Suprapubic skin (tissue), 4 donors: Measurements from ENCODE around the gene CAMKV. TPM values are rescaled to one million over a fixed set of nuclear protein-coding genes. Genes with fewer than 3 reads are reported as not detected.
A peak's percentile ranks its signal among the peaks of the same experiment; 100 is the strongest.

Experiments
- DNase-seq, 2 donors: peaks; one replicate each; pipeline ENCODE4 v3.0.0-alpha.2; 2019; ENCODE audit warnings: low spot score in 2 of 2
- H3K27ac ChIP-seq: fragments of 200-600 bp; sonication (generic); one replicate; pipeline ENCODE4 v1.5.1; 2019
- H3K27me3 ChIP-seq: fragments of 200-600 bp; sonication (generic); one replicate; pipeline ENCODE4 v1.5.1; 2019
- H3K36me3 ChIP-seq: fragments of 200-600 bp; sonication (generic); one replicate; pipeline ENCODE4 v1.5.1; 2019
- H3K4me1 ChIP-seq: fragments of 200-600 bp; sonication (generic); one replicate; pipeline ENCODE4 v1.5.1; 2019
- H3K4me3 ChIP-seq: fragments of 200-600 bp; sonication (generic); one replicate; pipeline ENCODE4 v1.5.1; 2019; ENCODE audit warnings: mild to moderate bottlenecking
- H3K9me3 ChIP-seq: fragments of 200-600 bp; sonication (generic); one replicate; pipeline ENCODE4 v1.5.1; 2019
- CTCF ChIP-seq, 2 donors: fragments of 200-600 bp in 1 of 2; fragments of 450-650 bp in 1 of 2; sonication (generic) in 1 of 2; IDR thresholded peaks; one replicate each; pipeline ENCODE4 v1.5.1; 2016 to 2019; ENCODE audit warnings: antibody characterized with exemption in 2 of 2, mild to moderate bottlenecking in 1 of 2, moderate library complexity in 1 of 2
- EP300 ChIP-seq: sonication (generic); formaldehyde crosslinking; IDR thresholded peaks from one replicate; pipeline ENCODE4 v1.6.1; 2017; ENCODE audit warnings: antibody characterized with exemption
- POLR2A ChIP-seq, 2 donors: fragments of 450-650 bp; IDR thresholded peaks; one replicate each; pipeline ENCODE4 v1.6.1; 2017; ENCODE audit warnings: antibody characterized with exemption in 2 of 2, mild to moderate bottlenecking in 2 of 2, moderate library complexity in 2 of 2
- POLR2AphosphoS5 ChIP-seq, 3 donors: sonication (generic); formaldehyde crosslinking; IDR thresholded peaks; one replicate each; pipeline ENCODE4 v1.6.1; 2017; ENCODE audit warnings: antibody characterized with exemption in 3 of 3
- WGBS: methylation state at CpG from one replicate; pipeline ENCODE4 v1.1.5; 2018; 5-methylcytosine and 5-hydroxymethylcytosine counted together
- total RNA-seq, 4 donors: library from RNA; depleted of rRNA; stranded (reverse); fragments of >200 nt; gene quantifications; one replicate each; pipeline ENCODE4 v1.1.0, GENCODE V29; 2016

Gene CAMKV
- total RNA-seq, 4 donors from 2014 or later = 2.0 TPM; not detected in 3

DNA sequence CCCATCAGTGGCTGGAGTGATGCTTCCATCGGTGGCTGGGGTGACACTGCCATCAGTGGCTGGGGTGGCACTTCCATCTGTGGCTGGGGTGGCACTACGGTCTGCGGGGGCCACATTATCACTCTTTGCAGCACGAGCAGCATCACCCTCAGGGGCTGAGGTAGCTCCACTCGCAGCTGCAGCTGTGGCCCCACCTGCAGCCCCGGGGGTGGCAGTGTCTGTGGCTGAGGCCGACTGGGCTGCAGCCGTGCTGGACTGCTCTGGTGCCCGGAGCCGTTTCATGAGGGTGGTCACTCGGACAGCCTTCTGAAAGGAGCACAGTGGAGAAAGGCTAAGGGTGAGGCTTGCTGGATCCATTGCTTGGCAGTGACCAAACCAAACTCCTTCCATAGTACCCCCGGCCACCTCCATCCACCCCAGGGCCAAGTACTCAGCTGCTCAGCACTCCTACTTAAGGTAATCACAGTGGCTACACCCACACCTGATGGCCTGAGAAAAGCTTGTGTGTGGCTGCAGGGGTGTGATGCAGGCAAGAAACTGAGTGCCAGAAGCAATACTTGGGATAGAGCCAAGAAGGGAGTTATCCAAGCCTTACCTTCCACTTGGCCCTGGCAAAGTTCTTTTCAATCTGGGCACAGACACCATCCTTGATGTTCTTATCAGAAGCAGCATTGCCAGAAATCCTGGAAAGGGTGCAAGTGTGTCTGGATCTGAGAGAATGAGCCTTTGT is 10.0 kb downstream of the CAMKV start:
- TF ChIP-seq EP300 (no peak), CTCF (IDR thresholded peaks at IDR 0.05) (no peak), POLR2AphosphoS5 (IDR thresholded peaks at IDR 0.05) (no peak), POLR2A (IDR thresholded peaks at IDR 0.05) (no peak)
- Histone ChIP-seq H3K36me3 (no peaks in the 10 kb centered on the region), H3K27me3 (peaks cover 7% of the 10 kb centered on the region), H3K27ac (no peak overlapping the region), H3K4me1 (peaks cover 14% of the 10 kb centered on the region), H3K4me3 (no peak overlapping the region), H3K9me3 (no peaks in the 10 kb centered on the region)
- DNase-seq = no peak
- 83% methylated on average over 5 of the region's 12 CpGs for WGBS

DNA sequence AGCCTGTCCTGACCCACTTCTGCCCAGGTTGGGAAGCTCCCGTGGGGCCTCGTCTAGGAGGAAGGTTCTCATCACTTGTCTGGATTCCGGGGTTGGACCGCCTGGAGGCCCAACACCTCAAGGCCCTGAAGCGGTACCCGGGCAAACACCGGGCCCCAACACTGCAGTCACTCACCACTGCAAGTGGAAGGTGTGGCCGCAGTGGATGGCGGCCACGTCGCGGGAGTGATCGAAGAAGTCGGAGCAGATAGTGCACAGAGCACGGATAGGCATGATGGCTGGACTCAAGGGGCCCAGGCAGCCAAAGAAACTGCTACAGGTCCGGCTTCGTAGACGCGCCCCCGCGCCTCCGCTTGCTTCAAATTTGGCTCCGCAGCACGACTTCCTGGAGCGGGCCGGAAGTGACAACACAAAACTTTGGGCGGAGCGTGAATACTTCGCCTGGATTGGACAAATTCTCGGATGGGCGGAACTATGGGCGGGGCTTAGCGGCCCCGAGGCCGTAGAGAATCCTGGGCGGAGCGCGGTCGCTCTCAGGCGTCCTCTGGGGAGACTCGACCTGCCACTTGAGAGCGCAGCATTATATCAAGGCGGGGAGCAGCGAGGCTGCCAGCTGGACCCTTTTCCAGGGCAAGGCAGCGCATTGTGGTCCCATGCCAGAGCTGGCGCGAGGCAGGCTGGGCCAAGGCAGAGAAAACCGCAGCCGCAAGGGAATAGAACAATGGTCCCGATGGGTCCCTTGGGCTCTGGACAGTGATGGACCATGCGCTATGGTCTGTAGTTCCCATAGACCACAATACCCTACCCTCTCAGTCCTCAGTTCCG is 13.3 kb downstream of the CAMKV start, which contains the start of gene TRAIP:
Gene TRAIP, minus strand, starts transcription at position 384 of the 825 bp plus-strand sequence. Its CDS starts 111 bp downstream, at position 273.
- peak; percentile 95 to 98 for DNase-seq
- Histone ChIP-seq H3K27ac (peak within 1 kb of the TSS; percentile 55), H3K27me3 (no peaks in the 10 kb centered on the region), H3K9me3 (no peaks in the 10 kb centered on the region), H3K36me3 (no peaks in the 10 kb centered on the region), H3K4me3 (peak within 1 kb of the TSS; percentile 52), H3K4me1 (peaks cover 14% of the 10 kb centered on the region)
- WGBS = 3% methylated on average over 38 of the region's 52 CpGs
- no peak for TF ChIP-seq POLR2A (IDR thresholded peaks at IDR 0.05)
- TF ChIP-seq POLR2AphosphoS5 (IDR thresholded peaks at IDR 0.05) = no peak
- TF ChIP-seq CTCF (IDR thresholded peaks at IDR 0.05) = no peak

GRCh38 chr3:49855662-49856061 is 14.0 kb downstream of the CAMKV start:
- DNase-seq = no peak
- H3K9me3 ChIP-seq = no peaks in the 10 kb centered on the region
- peak overlapping the region; percentile 52 for H3K4me3 ChIP-seq

DNA sequence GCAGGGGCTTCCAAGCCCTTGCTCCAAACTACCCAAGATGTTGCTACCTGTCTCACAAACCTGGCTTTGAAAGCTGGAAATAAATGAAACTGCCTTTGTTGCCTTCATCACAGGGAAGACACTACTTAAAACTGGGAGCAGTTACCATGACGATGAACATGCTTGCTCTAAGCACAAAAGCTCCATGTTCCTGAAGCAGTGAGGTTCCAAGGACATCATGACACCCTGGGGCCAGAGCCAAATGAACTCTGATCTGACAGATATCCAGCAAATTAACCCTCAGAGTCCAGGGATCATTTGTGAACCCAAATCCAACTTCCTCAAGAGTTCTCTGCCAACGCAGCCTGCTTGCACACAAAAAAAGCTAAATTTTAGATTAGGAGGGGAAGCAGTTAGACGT is 24.0 kb downstream of the CAMKV start:
- peaks cover 17% of the 10 kb centered on the region for H3K36me3 ChIP-seq
- H3K9me3 ChIP-seq = no peaks in the 10 kb centered on the region
- H3K27ac ChIP-seq = no peak overlapping the region
- H3K27me3 ChIP-seq = no peaks in the 10 kb centered on the region
- no peaks in the 10 kb centered on the region for H3K4me1 ChIP-seq
- DNase-seq = no peak
- no peak overlapping the region for H3K4me3 ChIP-seq
- 87% methylated on average over 3 of the region's 3 CpGs for WGBS
- TF ChIP-seq EP300 (no peak), POLR2AphosphoS5 (IDR thresholded peaks at IDR 0.05) (no peak), POLR2A (IDR thresholded peaks at IDR 0.05) (no peak), CTCF (IDR thresholded peaks at IDR 0.05) (no peak)

More at GRCh38 chr3:49855662-49856061, 14.0 kb downstream of the CAMKV start:
- Histone ChIP-seq H3K27ac (no peak overlapping the region), H3K36me3 (no peaks in the 10 kb centered on the region), H3K27me3 (no peaks in the 10 kb centered on the region), H3K4me1 (peaks cover 14% of the 10 kb centered on the region)
- TF ChIP-seq EP300 (no peak), POLR2A (IDR thresholded peaks at IDR 0.05) (no peak), POLR2AphosphoS5 (IDR thresholded peaks at IDR 0.05) (no peak), CTCF (IDR thresholded peaks at IDR 0.05) (no peak)
- 64% methylated on average over 4 of the region's 5 CpGs for WGBS
